GM20000 (cell line): Measurements from ENCODE around the gene ATP2B2.

Experiments
- DNase-seq: peaks from one replicate; pipeline ENCODE4 v3.0.0; 2012; ENCODE audit warnings: low spot score
- TF ChIP-seq, protein P1 (sequence below): IDR thresholded peaks from 2 replicates; pipeline ENCODE4 v1.5.1; 2012; ENCODE audit warnings: mild to moderate bottlenecking, control low read depth; ENCODE audit errors: extremely low read depth, missing control alignments

Gene ATP2B2

DNA sequence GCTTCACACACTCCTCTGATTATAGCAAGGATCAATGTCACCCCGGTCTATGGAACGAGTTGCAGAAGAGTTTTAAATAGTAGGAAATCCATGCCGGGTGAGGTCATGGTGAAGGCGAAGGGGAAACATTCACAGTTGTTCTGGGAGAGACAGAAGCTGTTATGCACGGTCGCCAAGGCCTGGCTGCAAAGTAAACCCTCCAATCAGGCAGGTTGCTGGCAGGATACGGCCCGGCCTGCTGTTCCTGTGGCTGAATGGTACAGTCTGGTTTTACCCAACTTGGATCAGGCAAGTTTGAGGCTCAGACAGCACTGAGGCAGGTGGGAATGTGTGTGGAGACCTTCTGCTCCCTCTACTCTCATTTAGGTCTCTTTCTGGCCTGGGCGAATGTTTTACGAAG is 45.3 kb upstream of the ATP2B2 start:
- TF ChIP-seq, protein P1, sequence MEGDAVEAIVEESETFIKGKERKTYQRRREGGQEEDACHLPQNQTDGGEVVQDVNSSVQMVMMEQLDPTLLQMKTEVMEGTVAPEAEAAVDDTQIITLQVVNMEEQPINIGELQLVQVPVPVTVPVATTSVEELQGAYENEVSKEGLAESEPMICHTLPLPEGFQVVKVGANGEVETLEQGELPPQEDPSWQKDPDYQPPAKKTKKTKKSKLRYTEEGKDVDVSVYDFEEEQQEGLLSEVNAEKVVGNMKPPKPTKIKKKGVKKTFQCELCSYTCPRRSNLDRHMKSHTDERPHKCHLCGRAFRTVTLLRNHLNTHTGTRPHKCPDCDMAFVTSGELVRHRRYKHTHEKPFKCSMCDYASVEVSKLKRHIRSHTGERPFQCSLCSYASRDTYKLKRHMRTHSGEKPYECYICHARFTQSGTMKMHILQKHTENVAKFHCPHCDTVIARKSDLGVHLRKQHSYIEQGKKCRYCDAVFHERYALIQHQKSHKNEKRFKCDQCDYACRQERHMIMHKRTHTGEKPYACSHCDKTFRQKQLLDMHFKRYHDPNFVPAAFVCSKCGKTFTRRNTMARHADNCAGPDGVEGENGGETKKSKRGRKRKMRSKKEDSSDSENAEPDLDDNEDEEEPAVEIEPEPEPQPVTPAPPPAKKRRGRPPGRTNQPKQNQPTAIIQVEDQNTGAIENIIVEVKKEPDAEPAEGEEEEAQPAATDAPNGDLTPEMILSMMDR = no peak
- no peak for DNase-seq

DNA sequence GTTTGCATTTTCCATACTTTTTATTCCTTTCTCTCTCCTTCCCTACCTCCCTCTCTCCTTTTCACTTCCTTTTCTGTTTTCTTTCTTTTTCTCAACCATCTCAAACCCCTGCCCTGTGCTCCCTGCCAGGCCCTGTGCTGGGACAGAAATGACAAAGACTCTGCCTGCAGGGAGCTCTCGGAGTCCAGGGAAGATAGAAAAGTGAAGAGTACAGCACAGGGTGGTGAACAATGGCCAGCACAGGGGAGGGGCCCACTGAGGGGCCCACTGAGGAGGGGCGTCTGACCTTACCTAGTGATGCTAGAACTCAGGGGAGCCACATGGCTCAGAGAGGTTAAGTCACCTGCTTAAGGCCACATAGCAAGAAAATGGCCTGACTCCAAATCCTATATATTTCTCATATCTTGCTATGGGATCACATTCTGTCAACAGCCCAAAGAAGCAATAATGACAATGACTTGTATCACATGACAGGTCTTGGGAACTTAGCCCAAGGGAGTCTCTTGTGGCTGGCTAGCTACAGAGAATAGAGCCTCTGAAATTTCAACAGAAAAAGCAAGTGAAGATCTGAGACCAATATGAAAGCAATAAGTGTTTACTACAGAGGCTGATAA is 44.3 kb upstream of the ATP2B2 start:
- TF ChIP-seq, protein P1 = no peak
- no peak for DNase-seq

DNA sequence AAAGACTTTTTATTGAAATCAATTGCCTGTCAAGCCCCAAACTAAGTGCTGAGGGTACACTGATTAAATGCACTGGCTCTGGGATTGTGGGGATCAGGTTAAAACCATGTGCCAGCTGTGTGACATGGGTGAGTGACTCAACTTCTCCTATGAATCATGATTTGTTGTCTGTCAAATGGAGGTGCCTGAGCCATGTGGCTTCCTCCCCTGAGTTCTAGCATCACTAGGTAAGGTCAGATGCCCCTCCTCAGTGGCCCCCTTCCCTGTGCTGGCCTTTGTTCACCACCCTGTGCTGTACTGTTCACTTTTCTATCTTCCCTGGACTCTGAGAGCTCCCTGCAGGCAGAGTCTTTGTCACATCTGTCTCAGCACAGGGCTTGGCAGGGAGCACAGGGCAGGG is 43.6 kb upstream of the ATP2B2 start:
- DNase-seq = no peak
- TF ChIP-seq, protein P1 = no peak

DNA sequence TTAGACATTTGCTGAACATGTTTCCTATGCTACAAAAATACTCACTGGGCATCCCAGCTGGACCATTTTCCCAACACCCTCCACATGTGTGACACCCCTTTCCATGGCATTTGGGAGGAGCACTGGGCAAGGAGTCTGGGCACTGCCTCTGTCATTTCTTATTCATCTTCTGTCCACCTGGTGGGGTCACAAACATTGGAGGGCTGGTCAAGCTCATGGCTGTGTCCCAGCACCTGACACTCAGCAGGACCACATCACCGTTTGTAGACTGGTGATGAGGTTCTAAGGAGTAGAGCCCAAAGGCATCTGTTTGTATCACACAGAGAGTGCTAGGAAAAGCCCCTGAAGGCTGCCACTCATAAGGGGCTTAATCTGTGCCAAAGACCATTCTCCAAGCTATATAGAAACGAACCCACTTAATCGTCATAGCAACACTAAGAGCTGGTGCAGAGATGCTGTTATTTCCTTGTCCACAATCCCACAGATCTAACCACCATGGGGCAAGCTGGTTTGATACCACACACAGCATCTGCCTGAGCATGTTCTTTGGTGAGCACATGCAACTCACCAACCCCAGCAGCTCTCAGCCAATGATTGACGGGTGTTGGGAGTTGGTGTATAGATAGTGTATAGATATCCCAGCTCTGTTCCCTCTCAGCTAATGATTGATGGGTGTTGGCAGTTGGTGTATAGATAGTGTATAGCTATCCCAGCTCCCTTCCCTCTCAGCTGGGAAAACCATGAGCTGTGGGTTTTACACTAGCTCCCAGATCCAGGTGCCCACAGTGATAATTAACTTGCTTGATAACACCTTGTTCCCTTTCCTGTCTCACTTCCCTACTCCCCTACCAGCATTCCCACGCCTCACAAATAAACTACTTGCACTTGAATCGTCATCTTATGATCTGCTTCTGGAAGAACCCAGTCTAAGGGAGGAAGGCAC is 42.7 kb upstream of the ATP2B2 start:
- DNase-seq = no peak
- TF ChIP-seq, protein P1 = no peak

DNA sequence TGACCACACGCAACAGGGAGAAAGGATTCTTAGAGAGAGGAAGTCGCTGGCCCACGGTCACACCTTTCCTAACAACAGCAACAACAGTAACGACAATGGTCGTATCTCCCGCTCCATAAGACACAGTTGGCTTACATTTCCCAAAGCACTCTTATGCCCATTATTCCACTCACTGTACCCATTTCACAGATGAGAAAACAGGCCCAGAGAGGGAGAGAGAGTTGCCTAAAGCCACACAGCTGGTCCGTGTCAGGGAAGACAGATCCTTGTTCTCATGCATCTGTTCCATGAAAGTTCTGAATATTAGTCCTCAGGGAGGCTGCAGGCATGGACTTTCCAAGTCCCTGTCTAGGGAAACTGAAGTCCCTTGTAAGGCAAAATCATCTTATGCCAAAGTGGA is 42.0 kb upstream of the ATP2B2 start:
- TF ChIP-seq, protein P1 = no peak
- DNase-seq = no peak

DNA sequence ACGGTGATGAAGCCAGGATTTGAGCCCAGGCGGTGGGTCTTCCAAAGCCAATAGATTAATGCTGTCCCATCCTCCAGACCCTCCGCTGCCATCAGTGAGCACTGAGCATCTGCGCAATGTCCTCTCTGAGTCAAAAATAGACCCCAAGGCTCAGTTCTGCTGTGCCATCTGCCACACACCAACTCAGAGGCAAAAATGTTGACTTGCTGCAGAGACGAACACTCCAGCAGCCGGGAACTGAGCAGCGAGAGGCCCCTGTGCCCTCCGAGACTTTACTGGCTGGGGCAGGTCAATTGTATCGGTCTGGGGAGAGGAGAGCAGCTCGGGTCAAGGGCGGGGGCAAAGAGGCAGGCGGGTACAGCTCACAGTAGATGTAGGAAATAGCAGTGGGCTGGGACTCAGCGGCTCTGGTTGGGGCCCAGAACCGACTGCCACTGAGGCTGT is 41.5 kb upstream of the ATP2B2 start:
- DNase-seq = no peak
- TF ChIP-seq, protein P1 = no peak

DNA sequence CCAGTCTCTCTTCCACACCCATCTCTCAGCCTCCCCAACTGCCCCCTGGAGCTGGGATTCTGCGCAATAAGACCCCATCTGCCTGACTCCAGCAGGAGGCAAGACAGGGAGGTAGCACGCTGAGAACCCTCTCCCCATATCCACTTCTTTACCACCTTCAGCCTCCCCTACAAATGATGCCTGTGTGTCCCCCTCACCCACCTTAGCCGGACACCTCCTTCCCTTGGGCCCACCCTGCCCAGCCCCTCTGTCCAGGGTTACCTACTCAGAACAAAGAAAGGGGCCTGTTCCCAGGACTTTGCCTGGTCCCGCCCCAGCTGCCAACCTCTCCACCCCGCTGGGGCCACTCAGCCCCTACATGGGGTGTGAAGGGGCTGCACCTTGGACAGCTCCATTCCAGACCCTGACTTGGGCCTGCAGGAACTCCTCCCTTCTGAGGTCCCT is 40.8 kb upstream of the ATP2B2 start:
- TF ChIP-seq, protein P1 = no peak
- no peak for DNase-seq
